ENCODE measurements around the gene MAST4.
A peak's percentile ranks its signal among the peaks of the same experiment; 100 is the strongest.

The MAST4 gene

GRCh38 chr5:66860199-66860975, 264.2 kb downstream of the MAST4 start:
- no peaks in the 10 kb centered on the region for H3K36me3 ChIP-seq (ENCODE audit: control insufficient read depth in 1 of 2, insufficient read depth in 2 of 2, low read depth in 1 of 2, low read length in 2 of 2)
- H2AK5ac ChIP-seq (ENCODE audit: low read length, severe bottlenecking), result no peak overlapping the region
- peaks cover 0 to 5% of the 10 kb centered on the region in 2 experiments for H3K27me3 ChIP-seq (ENCODE audit: control insufficient read depth in 1 of 2, insufficient read depth in 1 of 2, low read length in 2 of 2)
- H3K4me3 ChIP-seq (ENCODE audit: insufficient read depth in 1 of 2, low read depth in 1 of 2, low read length in 2 of 2), result peak overlapping the region in 1 of 2 experiments; percentile 17
- no peak overlapping the region for H4K8ac ChIP-seq (ENCODE audit: low read length)
- no peak overlapping the region for H4K91ac ChIP-seq (ENCODE audit: low read length)
- H3K14ac ChIP-seq (ENCODE audit: low read length in 2 of 2), result no peak overlapping the region
- DNase-seq, result peak; percentile 16
- no peaks in the 10 kb centered on the region for H3K9me3 ChIP-seq (ENCODE audit: control insufficient read depth, low read length)
- no peak overlapping the region for H2BK12ac ChIP-seq (ENCODE audit: low read length in 2 of 2)
- H2AFZ ChIP-seq (ENCODE audit: low read depth, low read length), result no peak overlapping the region
- no peak overlapping the region for H3K18ac ChIP-seq (ENCODE audit: low read depth in 1 of 2, low read length in 2 of 2)
- H3K23ac ChIP-seq (ENCODE audit: low read length in 2 of 2), result no peak overlapping the region
- no peak overlapping the region for H3K4ac ChIP-seq (ENCODE audit: low read depth in 1 of 2, low read length in 2 of 2)
- no peak overlapping the region for H2BK5ac ChIP-seq (ENCODE audit: low read depth, low read length, poor library complexity, severe bottlenecking)
- no peaks in the 10 kb centered on the region for H3K79me1 ChIP-seq (replicated peaks; ENCODE audit: low read length, poor library complexity, severe bottlenecking)
- peaks cover 6% of the 10 kb centered on the region for H3K4me1 ChIP-seq (ENCODE audit: control insufficient read depth, insufficient read depth, low read depth, low read length)
- H2BK15ac ChIP-seq (ENCODE audit: low read depth, poor library complexity, severe bottlenecking), result no peak overlapping the region
- no peak overlapping the region for H3K27ac ChIP-seq (ENCODE audit: low read length, poor library complexity, severe bottlenecking)
- WGBS, result 26% methylated on average over 7 of the region's 7 CpGs
- H3K9ac ChIP-seq (ENCODE audit: low read length), result peak overlapping the region; percentile 47
- peak overlapping the region; percentile 5 for H3K4me2 ChIP-seq (ENCODE audit: low read length, poor library complexity, severe bottlenecking)
- no peak overlapping the region for H2BK120ac ChIP-seq (ENCODE audit: low read depth, low read length)

- Histone ChIP-seq H3K27ac (ENCODE audit: low read length, poor library complexity, severe bottlenecking) (no peak overlapping the region), H2AFZ (ENCODE audit: low read depth, low read length) (no peak overlapping the region), H3K4me3 (ENCODE audit: insufficient read depth in 1 of 2, low read depth in 1 of 2, low read length in 2 of 2) (no peak overlapping the region), H2BK12ac (ENCODE audit: low read length in 2 of 2) (no peak overlapping the region), H4K8ac (ENCODE audit: low read length) (no peak overlapping the region), H3K9me3 (ENCODE audit: control insufficient read depth, low read length) (no peaks in the 10 kb centered on the region), H3K27me3 (ENCODE audit: control insufficient read depth in 1 of 2, insufficient read depth in 1 of 2, low read length in 2 of 2) (peaks cover 0 to 5% of the 10 kb centered on the region in 2 experiments), H2AK5ac (ENCODE audit: low read length, severe bottlenecking) (peak overlapping the region; percentile 55), H2BK120ac (ENCODE audit: low read depth, low read length) (no peak overlapping the region), H3K4ac (ENCODE audit: low read depth in 1 of 2, low read length in 2 of 2) (no peak overlapping the region), H3K4me1 (ENCODE audit: control insufficient read depth, insufficient read depth, low read depth, low read length) (peaks cover 6% of the 10 kb centered on the region), H3K4me2 (ENCODE audit: low read length, poor library complexity, severe bottlenecking) (no peak overlapping the region), H3K79me1 (replicated peaks; ENCODE audit: low read length, poor library complexity, severe bottlenecking) (no peaks in the 10 kb centered on the region), H4K91ac (ENCODE audit: low read length) (no peak overlapping the region), H3K14ac (ENCODE audit: low read length in 2 of 2) (no peak overlapping the region), H2BK15ac (ENCODE audit: low read depth, poor library complexity, severe bottlenecking) (no peak overlapping the region), H3K23ac (ENCODE audit: low read length in 2 of 2) (no peak overlapping the region), H3K9ac (ENCODE audit: low read length) (no peak overlapping the region), H3K36me3 (ENCODE audit: control insufficient read depth in 1 of 2, insufficient read depth in 2 of 2, low read depth in 1 of 2, low read length in 2 of 2) (no peaks in the 10 kb centered on the region), H3K18ac (ENCODE audit: low read depth in 1 of 2, low read length in 2 of 2) (no peak overlapping the region), H2BK5ac (ENCODE audit: low read depth, low read length, poor library complexity, severe bottlenecking) (no peak overlapping the region)
- WGBS, result 86% methylated on average over 1 of the region's 1 CpG
- no peak for DNase-seq
Observed at GRCh38 chr5:66861402-66861801, 265.2 kb downstream of the MAST4 start.

GRCh38 chr5:66862020-66862419, 265.8 kb downstream of the MAST4 start:
- Histone ChIP-seq H2AFZ (ENCODE audit: low read depth, low read length) (no peak overlapping the region), H3K4me3 (ENCODE audit: insufficient read depth in 1 of 2, low read depth in 1 of 2, low read length in 2 of 2) (no peak overlapping the region), H3K9me3 (ENCODE audit: control insufficient read depth, low read length) (no peaks in the 10 kb centered on the region), H2BK5ac (ENCODE audit: low read depth, low read length, poor library complexity, severe bottlenecking) (no peak overlapping the region), H3K27ac (ENCODE audit: low read length, poor library complexity, severe bottlenecking) (no peak overlapping the region), H2BK120ac (ENCODE audit: low read depth, low read length) (no peak overlapping the region), H3K79me1 (replicated peaks; ENCODE audit: low read length, poor library complexity, severe bottlenecking) (no peaks in the 10 kb centered on the region), H2BK12ac (ENCODE audit: low read length in 2 of 2) (no peak overlapping the region), H3K14ac (ENCODE audit: low read length in 2 of 2) (no peak overlapping the region), H3K4me1 (ENCODE audit: control insufficient read depth, insufficient read depth, low read depth, low read length) (peaks cover 6% of the 10 kb centered on the region), H3K36me3 (ENCODE audit: control insufficient read depth in 1 of 2, insufficient read depth in 2 of 2, low read depth in 1 of 2, low read length in 2 of 2) (no peaks in the 10 kb centered on the region), H3K9ac (ENCODE audit: low read length) (no peak overlapping the region), H3K23ac (ENCODE audit: low read length in 2 of 2) (no peak overlapping the region), H3K18ac (ENCODE audit: low read depth in 1 of 2, low read length in 2 of 2) (no peak overlapping the region), H4K91ac (ENCODE audit: low read length) (no peak overlapping the region), H3K4me2 (ENCODE audit: low read length, poor library complexity, severe bottlenecking) (no peak overlapping the region), H2BK15ac (ENCODE audit: low read depth, poor library complexity, severe bottlenecking) (no peak overlapping the region), H3K4ac (ENCODE audit: low read depth in 1 of 2, low read length in 2 of 2) (no peak overlapping the region), H2AK5ac (ENCODE audit: low read length, severe bottlenecking) (peak overlapping the region; percentile 61), H4K8ac (ENCODE audit: low read length) (no peak overlapping the region), H3K27me3 (ENCODE audit: control insufficient read depth in 1 of 2, insufficient read depth in 1 of 2, low read length in 2 of 2) (peaks cover 0 to 5% of the 10 kb centered on the region in 2 experiments)
- WGBS, result 70% methylated on average over 1 of the region's 2 CpGs
- DNase-seq, result no peak

- Histone ChIP-seq H3K36me3 (ENCODE audit: control insufficient read depth in 1 of 2, insufficient read depth in 2 of 2, low read depth in 1 of 2, low read length in 2 of 2) (no peaks in the 10 kb centered on the region), H2BK12ac (ENCODE audit: low read length in 2 of 2) (no peak overlapping the region), H2BK15ac (ENCODE audit: low read depth, poor library complexity, severe bottlenecking) (no peak overlapping the region), H3K27me3 (ENCODE audit: control insufficient read depth in 1 of 2, insufficient read depth in 1 of 2, low read length in 2 of 2) (peaks cover 0 to 5% of the 10 kb centered on the region in 2 experiments), H3K4me2 (ENCODE audit: low read length, poor library complexity, severe bottlenecking) (no peak overlapping the region), H3K18ac (ENCODE audit: low read depth in 1 of 2, low read length in 2 of 2) (no peak overlapping the region), H4K91ac (ENCODE audit: low read length) (no peak overlapping the region), H4K8ac (ENCODE audit: low read length) (no peak overlapping the region), H3K14ac (ENCODE audit: low read length in 2 of 2) (no peak overlapping the region), H3K27ac (ENCODE audit: low read length, poor library complexity, severe bottlenecking) (peak overlapping the region; percentile 26), H3K79me1 (replicated peaks; ENCODE audit: low read length, poor library complexity, severe bottlenecking) (no peaks in the 10 kb centered on the region), H3K9ac (ENCODE audit: low read length) (no peak overlapping the region), H2AFZ (ENCODE audit: low read depth, low read length) (no peak overlapping the region), H3K4me3 (ENCODE audit: insufficient read depth in 1 of 2, low read depth in 1 of 2, low read length in 2 of 2) (peak overlapping the region in 1 of 2 experiments; percentile 22), H2BK120ac (ENCODE audit: low read depth, low read length) (no peak overlapping the region), H3K23ac (ENCODE audit: low read length in 2 of 2) (no peak overlapping the region), H3K4me1 (ENCODE audit: control insufficient read depth, insufficient read depth, low read depth, low read length) (peaks cover 6% of the 10 kb centered on the region), H3K9me3 (ENCODE audit: control insufficient read depth, low read length) (no peaks in the 10 kb centered on the region), H2BK5ac (ENCODE audit: low read depth, low read length, poor library complexity, severe bottlenecking) (no peak overlapping the region), H2AK5ac (ENCODE audit: low read length, severe bottlenecking) (peak overlapping the region; percentile 62), H3K4ac (ENCODE audit: low read depth in 1 of 2, low read length in 2 of 2) (no peak overlapping the region)
- no peak for DNase-seq
- WGBS, result 68% methylated on average over 4 of the region's 6 CpGs
Observed at GRCh38 chr5:66863243-66864170, 267.3 kb downstream of the MAST4 start.
